ENCODE data around the gene STAG3.
"Not testable (repeated sequence)": the region's sequence is repeated elsewhere in the genome, so short reads cannot be mapped to it uniquely, and the experiment has no call there.

Gene STAG3

GRCh38 chr7:100212631-100213286 lies 35.0 kb downstream of the STAG3 start:
- TF ChIP-seq CTCF (IDR thresholded peaks at IDR 0.05; ENCODE audit: insufficient read depth, missing control alignments), result no peak
- no peak for DNase-seq (ENCODE audit: insufficient read length, low spot score)
- FAIRE-seq, result no peak

- DNase-seq (ENCODE audit: insufficient read length, low spot score) (no peak), FAIRE-seq (no peak)
- TF ChIP-seq CTCF (IDR thresholded peaks at IDR 0.05; ENCODE audit: insufficient read depth, missing control alignments), result no peak
These were observed 36.0 kb downstream of the STAG3 start for GRCh38 chr7:100213672-100214071.

GRCh38 chr7:100214356-100214755 lies 36.6 kb downstream of the STAG3 start:
- FAIRE-seq; DNase-seq (ENCODE audit: insufficient read length, low spot score): not testable (repeated sequence)

GRCh38 chr7:100215895-100216294 lies 38.2 kb downstream of the STAG3 start:
- no peak for FAIRE-seq
- TF ChIP-seq CTCF (IDR thresholded peaks at IDR 0.05; ENCODE audit: insufficient read depth, missing control alignments), result no peak
- DNase-seq (ENCODE audit: insufficient read length, low spot score), result no peak

GRCh38 chr7:100217934-100218333 lies 40.2 kb downstream of the STAG3 start:
- FAIRE-seq; DNase-seq (ENCODE audit: insufficient read length, low spot score): not testable (repeated sequence)
- peak; percentile 42 for TF ChIP-seq CTCF (IDR thresholded peaks at IDR 0.05; ENCODE audit: insufficient read depth, missing control alignments)

- FAIRE-seq (no peak), DNase-seq (ENCODE audit: insufficient read length, low spot score) (no peak)
- no peak for TF ChIP-seq CTCF (IDR thresholded peaks at IDR 0.05; ENCODE audit: insufficient read depth, missing control alignments)
These were observed 41.6 kb downstream of the STAG3 start for GRCh38 chr7:100219271-100219737.

GRCh38 chr7:100219801-100220585 lies 42.3 kb downstream of the STAG3 start, which contains the start of gene PVRIG:
PVRIG (plus strand) TSS chr7:100219949; CDS start chr7:100219971, 22 bp downstream.
- FAIRE-seq; DNase-seq (ENCODE audit: insufficient read length, low spot score): not testable (repeated sequence)

- DNase-seq (ENCODE audit: insufficient read length, low spot score) (no peak), FAIRE-seq (no peak)
- no peak for TF ChIP-seq CTCF (IDR thresholded peaks at IDR 0.05; ENCODE audit: insufficient read depth, missing control alignments)
These were observed 43.0 kb downstream of the STAG3 start for GRCh38 chr7:100220586-100221230.
